GM12801 (cell line): ENCODE results near the gene EFCAB3.

Source experiments
- TF ChIP-seq, protein P1 (sequence below): IDR thresholded peaks from one replicate; pipeline ENCODE4 v1.5.1; 2011; ENCODE audit warnings: control low read depth; ENCODE audit not compliant: insufficient read length; ENCODE audit errors: extremely low read depth

The EFCAB3 gene

DNA sequence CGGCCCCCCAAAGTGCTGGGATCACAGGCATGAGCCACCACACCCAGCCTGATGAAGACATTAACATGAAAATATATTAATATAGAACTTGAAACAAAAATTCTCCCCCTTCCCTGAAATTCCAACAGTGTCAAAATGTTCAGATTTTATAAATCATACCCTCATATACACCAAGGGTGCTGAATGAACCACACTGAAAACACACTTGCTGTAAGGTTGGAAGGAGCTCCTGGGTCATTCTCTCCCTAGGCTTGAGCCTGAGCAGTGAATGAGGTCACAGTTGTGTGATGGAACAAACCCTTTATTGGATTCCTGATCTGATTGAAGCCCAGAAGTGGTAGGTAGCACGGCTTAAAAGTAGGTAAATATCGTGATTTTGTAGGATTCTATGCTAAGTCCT, at the start of gene EFCAB3:
Gene EFCAB3 (plus strand): TSS at position 301 of the 400 bp plus-strand sequence. CDS start 2,427 bp downstream, outside the sequence.
- TF ChIP-seq, protein P1, sequence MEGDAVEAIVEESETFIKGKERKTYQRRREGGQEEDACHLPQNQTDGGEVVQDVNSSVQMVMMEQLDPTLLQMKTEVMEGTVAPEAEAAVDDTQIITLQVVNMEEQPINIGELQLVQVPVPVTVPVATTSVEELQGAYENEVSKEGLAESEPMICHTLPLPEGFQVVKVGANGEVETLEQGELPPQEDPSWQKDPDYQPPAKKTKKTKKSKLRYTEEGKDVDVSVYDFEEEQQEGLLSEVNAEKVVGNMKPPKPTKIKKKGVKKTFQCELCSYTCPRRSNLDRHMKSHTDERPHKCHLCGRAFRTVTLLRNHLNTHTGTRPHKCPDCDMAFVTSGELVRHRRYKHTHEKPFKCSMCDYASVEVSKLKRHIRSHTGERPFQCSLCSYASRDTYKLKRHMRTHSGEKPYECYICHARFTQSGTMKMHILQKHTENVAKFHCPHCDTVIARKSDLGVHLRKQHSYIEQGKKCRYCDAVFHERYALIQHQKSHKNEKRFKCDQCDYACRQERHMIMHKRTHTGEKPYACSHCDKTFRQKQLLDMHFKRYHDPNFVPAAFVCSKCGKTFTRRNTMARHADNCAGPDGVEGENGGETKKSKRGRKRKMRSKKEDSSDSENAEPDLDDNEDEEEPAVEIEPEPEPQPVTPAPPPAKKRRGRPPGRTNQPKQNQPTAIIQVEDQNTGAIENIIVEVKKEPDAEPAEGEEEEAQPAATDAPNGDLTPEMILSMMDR, result no peak

GRCh38 chr17:62336527-62336926, 43.8 kb upstream of the EFCAB3 start:
- TF ChIP-seq, protein P1, result no peak

- TF ChIP-seq, protein P1, result no peak
Observed at GRCh38 chr17:62343764-62344270, 36.5 kb upstream of the EFCAB3 start.

DNA sequence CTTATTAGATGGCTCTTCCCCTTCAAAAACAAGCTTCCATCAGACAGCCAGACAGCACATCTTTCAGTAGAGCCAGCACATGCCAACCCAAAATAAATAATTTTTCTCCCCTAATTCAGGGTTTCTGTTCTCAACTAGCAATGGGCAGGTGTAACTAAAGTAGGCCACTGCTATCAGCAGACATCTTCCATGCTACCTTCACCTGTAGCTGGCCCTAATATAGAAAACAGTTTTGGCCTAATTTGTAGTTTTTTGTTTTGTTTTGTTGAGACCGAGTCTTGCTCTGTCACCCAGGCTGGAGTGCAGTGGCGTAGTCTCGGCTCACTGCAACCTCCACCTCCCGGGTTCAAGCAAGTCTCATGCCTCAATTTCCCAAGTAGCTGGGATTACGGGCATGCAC, 29.2 kb upstream of the EFCAB3 start:
- TF ChIP-seq, protein P1, result no peak

DNA sequence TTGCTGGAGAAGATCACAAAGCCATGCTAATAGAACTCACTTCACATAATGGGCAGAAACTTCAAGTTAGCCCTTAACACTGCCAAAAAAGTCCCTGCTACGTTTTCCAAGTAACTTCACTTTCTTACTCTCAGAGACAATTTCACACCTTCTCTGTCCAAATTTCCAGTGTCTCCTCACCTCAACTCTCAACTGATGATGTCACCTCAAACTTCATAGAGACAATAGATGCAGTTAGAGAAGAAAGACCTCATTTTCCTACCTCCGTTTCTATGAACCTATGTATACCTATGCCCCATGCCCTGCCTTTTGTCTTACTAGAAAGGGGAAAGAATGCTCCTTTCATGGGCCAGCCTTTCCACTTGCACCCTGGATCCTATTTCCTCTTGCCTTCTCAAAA, 14.2 kb upstream of the EFCAB3 start:
- TF ChIP-seq, protein P1, result no peak

DNA sequence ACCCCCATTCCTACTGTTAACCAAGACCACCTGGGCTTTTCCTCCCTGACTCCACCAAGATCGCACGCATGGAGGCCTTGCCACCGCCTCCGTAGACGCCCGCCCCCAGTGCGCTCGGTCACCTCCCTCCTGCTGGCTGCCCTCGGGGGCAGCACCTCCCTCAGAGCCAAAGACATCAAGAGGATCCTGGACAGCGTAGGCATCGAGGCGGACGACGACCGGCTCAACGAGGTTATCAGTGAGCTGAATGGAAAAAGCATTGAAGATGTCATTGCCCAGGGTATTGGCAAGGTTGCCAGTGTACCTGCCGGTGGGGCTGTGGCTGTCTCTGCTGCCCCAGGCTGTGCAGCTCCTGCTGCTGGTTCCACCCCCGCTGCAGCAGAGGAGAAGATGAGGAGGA, 1.2 kb downstream of the EFCAB3 start:
- TF ChIP-seq, protein P1, result no peak

DNA sequence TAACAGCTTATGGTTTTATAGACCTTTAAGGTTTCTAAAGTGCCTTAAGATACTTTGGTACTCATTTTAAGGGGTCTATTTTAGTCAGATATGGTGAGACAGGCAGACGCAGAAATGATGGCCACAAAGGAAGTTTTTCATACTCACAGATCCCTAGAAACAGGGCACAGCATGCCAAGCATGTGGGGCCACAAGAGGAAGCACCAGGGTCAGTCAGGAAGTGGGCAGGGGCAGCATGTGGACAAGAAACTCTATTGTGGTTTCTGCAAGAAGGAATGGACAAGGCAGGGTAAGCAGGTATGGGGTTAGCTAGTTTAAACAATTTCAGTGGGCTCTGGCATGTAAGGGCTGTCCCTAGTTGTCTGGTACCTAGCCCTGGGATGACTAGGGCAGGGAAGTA, 8.5 kb downstream of the EFCAB3 start:
- TF ChIP-seq, protein P1, result no peak

DNA sequence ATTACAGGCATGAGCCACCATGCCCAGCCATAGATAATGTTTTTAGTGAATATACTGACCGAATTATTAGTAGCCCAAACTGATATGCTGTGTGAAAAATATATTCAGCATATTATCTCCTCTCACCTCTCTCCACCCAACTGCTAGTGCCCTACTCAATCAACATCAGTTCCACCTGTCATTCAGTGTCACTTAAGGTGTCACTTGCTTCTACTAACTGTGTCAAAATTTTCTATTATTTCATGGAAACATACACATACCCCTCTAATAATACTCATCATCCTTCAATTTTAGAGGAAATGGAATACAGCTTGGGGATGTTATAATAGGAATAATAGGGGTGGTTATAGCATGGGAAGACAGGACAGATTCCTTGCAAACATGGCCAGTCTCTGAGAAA, 12.6 kb downstream of the EFCAB3 start:
- TF ChIP-seq, protein P1, result no peak
